HepG2 (cell line): ENCODE results near the gene RANBP17.

ENCODE experiments used
- CTCF ChIP-seq: sonication (generic); formaldehyde crosslinking; IDR thresholded peaks from 2 replicates; pipeline ENCODE4 v1.5.0; 2020; ENCODE audit warnings: mild to moderate bottlenecking, missing genetic modification reagents, moderate library complexity
- EZH2 ChIP-seq: conservative IDR thresholded peaks from 2 replicates; pipeline ENCODE4 v1.6.1; 2012; ENCODE audit warnings: mild to moderate bottlenecking, low read depth, low read length, moderate library complexity
- HNRNPLL ChIP-seq: fragments of 200-400 bp; formaldehyde crosslinking; IDR thresholded peaks from 2 replicates; pipeline ENCODE4 v1.6.1; 2017; ENCODE audit warnings: mild to moderate bottlenecking, low read depth, low read length; ENCODE audit not compliant: poor library complexity, severe bottlenecking
- PHF8 ChIP-seq: sonication (generic); formaldehyde crosslinking; IDR thresholded peaks from 2 replicates; pipeline ENCODE4 v1.5.0; 2020; ENCODE audit warnings: missing genetic modification reagents
- SRF ChIP-seq: IDR thresholded peaks from 2 replicates; pipeline ENCODE4 v1.6.1; 2011; ENCODE audit warnings: mild to moderate bottlenecking, low read depth, low read length, moderate library complexity
- TAF15 ChIP-seq: fragments of 200-400 bp; formaldehyde crosslinking; IDR thresholded peaks from one replicate; pipeline ENCODE4 v1.6.1; 2018; ENCODE audit warnings: mild to moderate bottlenecking, low read depth, low read length; ENCODE audit not compliant: poor library complexity, severe bottlenecking
- YY1 ChIP-seq: IDR thresholded peaks from 2 replicates; pipeline ENCODE4 v1.6.1; 2011; ENCODE audit warnings: low read length, low read depth, moderate library complexity, mild to moderate bottlenecking; ENCODE audit not compliant: insufficient read depth, insufficient replicate concordance
- TF ChIP-seq, protein P1 (sequence below): sonication (generic); formaldehyde crosslinking; IDR thresholded peaks from 2 replicates; pipeline ENCODE4 v1.4.0; 2020; ENCODE audit warnings: low read depth, missing genetic modification reagents

GRCh38 chr5:171157276-171157675 is 295.5 kb downstream of the RANBP17 start:
- no peak for TF ChIP-seq CTCF (CRISPR knock-in tag)
- TF ChIP-seq EZH2 = no peak
- TF ChIP-seq, protein P1, sequence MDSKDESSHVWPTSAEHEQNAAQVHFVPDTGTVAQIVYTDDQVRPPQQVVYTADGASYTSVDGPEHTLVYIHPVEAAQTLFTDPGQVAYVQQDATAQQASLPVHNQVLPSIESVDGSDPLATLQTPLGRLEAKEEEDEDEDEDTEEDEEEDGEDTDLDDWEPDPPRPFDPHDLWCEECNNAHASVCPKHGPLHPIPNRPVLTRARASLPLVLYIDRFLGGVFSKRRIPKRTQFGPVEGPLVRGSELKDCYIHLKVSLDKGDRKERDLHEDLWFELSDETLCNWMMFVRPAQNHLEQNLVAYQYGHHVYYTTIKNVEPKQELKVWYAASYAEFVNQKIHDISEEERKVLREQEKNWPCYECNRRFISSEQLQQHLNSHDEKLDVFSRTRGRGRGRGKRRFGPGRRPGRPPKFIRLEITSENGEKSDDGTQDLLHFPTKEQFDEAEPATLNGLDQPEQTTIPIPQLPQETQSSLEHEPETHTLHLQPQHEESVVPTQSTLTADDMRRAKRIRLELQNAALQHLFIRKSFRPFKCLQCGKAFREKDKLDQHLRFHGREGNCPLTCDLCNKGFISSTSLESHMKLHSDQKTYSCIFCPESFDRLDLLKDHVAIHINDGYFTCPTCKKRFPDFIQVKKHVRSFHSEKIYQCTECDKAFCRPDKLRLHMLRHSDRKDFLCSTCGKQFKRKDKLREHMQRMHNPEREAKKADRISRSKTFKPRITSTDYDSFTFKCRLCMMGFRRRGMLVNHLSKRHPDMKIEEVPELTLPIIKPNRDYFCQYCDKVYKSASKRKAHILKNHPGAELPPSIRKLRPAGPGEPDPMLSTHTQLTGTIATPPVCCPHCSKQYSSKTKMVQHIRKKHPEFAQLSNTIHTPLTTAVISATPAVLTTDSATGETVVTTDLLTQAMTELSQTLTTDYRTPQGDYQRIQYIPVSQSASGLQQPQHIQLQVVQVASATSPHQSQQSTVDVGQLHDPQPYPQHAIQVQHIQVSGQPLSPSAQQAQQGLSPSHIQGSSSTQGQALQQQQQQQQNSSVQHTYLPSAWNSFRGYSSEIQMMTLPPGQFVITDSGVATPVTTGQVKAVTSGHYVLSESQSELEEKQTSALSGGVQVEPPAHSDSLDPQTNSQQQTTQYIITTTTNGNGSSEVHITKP (CRISPR knock-in tag) = no peak
- TF ChIP-seq SRF = no peak
- no peak for TF ChIP-seq YY1
- TF ChIP-seq PHF8 = no peak
- TF ChIP-seq HNRNPLL = no peak
- no peak for TF ChIP-seq TAF15
